HG03060 (cell line): ENCODE data around the gene SIRT7.

Experiments
- ATAC-seq: cut with Tn5 transposase; IDR thresholded peaks from one replicate; pipeline ENCODE4 v1.9.1; 2021; ENCODE audit warnings: low read depth, moderate number of reproducible peaks; ENCODE audit not compliant: unreplicated experiment

The SIRT7 gene

GRCh38 chr17:81907219-81908145 lies 10.5 kb downstream of the SIRT7 start:
- no peak for ATAC-seq

DNA sequence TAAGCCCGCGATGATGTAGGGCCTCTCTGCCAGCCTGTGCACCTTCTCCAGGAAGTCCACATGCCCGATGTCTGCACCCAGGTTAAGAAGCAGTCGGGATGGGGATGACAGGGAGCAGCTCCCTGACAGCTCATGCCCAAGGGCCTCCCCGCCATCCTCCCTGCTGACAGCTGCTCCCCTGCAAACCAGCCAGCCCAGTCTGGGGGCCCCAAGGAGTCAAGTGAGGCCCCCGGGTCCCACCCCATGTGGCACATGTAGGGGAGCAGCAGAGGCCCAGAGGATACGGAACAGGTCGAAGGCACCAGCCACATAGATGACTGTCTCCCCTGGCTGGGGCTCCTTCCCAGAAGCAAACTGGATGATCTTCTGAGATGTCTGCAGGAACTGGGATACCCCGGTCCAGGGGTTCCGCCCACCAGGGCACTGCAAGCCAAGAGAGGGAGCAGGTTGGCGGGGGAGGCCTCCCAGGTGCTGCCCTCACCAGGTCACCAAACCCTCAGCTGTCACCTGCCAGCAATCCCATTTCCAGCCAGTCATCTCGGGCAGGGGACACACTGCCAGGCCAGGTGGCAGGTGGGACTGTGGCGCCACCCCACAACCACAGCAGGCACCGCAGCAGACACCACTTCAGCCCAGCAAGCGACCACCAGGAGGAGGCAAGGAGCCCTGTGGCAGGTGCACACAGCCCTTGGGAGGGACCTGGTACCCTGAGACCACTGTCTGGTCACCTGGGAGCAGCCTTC lies 11.3 kb downstream of the SIRT7 start:
- ATAC-seq, result no peak

DNA sequence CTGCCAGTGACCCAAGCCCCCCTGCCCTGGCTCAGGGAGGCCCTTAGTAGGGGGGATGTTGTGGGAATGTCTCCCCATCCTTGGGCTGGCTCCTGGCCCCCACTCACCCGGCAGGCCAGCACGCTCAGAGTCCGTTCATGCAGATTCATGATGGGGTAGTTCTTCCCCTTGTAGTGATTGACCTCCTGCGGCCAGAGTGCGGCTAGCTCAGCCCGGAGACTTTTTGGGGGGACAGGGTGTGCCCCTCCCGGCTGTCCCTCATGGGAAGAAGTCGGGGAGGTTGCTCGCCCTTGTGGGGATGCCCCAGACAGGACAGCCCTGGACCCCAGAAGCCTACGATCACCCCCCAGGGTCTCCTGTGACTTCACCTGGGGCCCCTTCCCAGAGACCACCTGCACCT lies 12.0 kb downstream of the SIRT7 start:
- ATAC-seq, result no peak

GRCh38 chr17:81905424-81905875 lies 12.5 kb downstream of the SIRT7 start:
- ATAC-seq, result no peak

- ATAC-seq, result no peak
Observed at GRCh38 chr17:81904600-81905423, 13.2 kb downstream of the SIRT7 start.

DNA sequence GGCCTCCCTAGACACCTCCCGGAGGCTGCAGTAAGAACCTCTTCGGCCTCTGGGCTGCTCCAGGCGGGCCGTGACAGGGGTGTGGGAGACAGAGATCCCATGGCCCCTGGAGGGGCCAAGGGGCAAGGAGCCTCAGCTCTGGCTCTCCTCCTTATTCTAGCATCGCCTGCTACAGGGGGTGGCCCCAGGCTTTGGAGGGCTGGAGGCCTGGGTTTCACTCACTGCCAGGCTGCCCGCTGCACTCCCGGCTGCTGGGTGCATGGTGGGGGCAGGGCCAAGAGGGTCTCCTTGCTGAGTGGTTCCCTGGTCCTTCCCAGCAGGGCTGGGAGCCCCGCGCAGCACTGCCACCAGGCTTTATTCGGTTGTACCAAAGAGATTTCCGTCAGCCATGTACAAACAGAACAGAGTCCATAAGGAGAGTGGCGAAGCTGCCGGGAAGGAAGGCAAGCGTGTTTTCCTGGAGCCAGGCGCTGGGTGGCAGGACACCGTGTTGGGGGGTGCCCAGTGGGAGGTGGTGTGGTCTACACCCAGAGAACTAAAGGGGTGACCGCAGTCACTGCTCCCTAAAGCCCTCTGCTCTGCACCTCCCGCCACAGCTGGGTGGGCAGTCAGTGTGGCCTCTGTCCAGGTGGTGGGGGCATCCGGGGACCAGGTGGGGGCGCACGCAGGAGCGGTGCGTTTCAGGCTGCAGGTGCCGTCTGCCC lies 13.9 kb downstream of the SIRT7 start:
- ATAC-seq, result no peak

- ATAC-seq, result no peak
Observed at GRCh38 chr17:81903415-81903831, 14.6 kb downstream of the SIRT7 start.

GRCh38 chr17:81902653-81903414 lies 15.1 kb downstream of the SIRT7 start:
- ATAC-seq, result no peak

- ATAC-seq, result no peak
Observed at GRCh38 chr17:81902023-81902652, 15.8 kb downstream of the SIRT7 start, which contains the start of gene NPB. Gene NPB (plus strand): TSS chr17:81902238. CDS start chr17:81902278, 40 bp downstream.

DNA sequence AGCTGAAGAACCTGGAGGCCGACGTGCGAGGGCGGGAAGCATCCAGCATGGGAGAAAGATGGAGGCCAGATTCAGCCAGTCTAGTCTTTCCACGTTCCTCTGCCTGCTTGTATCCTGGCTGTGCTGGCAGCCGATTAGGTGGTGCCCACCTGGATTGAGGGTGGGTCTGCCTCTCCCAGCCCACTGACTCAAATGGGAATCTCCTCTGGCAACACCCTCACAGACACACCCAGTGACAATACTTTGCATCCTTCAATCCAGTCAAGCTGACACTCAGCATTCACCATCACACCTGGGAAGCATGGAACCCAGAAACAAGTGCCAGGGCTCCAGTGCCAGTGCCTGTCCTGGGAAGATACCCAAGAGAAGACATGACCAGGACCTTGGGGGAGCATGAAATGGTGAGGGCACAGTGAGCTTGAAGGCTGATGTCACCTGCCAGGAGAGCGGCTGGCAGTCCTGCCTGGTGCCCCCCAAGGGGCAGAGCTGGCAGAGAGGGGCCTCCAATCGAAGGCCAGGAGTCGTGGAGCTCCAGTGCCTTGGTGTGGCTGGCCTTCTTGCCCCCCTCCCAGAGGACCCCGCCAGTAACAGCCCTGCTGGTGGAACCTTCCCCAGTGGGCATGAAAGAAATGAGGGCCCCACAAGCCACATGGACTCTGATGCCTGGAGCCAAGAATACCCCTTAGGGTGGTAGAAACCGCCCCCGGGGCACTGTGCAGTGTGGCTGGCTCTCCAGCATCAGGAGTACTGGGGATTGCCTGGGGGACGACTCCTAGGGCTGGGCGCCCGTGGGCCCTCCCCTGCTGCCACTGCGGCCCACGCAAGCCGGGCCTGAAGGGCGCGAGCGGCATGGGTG lies 16.6 kb downstream of the SIRT7 start:
- no peak for ATAC-seq

DNA sequence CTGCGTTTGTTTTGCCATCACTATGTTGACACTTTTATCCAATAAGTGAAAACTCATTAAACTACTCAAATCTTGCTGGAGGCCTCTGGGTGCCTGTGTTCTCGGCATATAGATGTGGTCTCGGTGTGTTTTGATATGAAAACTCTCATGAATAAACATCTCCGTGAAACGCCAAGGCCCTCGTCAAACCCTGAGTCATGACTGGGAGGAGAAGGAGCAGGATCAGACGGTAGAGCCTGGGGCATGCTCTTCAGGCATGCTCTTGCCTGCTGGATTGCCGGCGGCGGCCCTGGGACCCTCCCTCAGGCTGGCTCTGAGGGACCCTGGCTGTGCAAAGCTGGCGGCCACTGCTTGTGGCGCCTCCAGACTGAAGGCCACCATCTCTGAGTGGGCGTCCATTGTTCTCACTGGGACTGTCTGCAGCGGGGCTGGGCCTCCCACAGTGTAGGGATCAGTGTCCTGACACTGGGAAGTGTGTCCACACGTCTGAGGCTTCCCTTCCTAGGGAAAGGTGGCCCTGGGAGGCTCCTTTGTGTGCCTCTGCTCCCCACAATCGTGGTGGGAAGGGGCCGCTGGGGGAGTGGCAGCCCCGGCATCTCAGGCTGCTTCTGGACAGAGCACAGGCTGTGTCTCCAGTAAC lies 17.7 kb downstream of the SIRT7 start:
- ATAC-seq, result no peak

GRCh38 chr17:81899514-81900166 lies 18.3 kb downstream of the SIRT7 start:
- no peak for ATAC-seq

DNA sequence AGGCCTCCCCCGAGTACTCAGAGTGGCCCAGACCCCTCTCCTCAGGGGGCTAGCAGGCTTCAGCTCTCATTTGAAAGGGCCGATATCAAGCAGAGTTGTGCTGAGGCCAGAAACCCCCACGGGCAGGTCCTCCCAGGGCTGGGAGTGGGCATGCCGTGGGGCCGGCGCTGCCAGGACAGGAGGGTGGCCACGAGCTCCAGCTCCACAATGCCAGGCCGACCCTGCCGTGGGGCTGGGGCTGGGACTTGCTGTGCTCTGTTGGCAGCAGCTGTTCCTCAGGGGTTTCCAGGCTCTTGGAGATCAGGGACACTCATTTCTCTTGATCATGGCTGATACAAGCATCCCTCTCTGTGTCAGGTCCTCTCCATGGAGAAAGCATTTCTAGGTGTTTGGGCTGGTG lies 19.1 kb downstream of the SIRT7 start:
- ATAC-seq, result no peak

GRCh38 chr17:81898029-81898866 lies 19.7 kb downstream of the SIRT7 start:
- ATAC-seq, result no peak

- no peak for ATAC-seq
Observed at GRCh38 chr17:81895400-81895799, 22.6 kb downstream of the SIRT7 start.

DNA sequence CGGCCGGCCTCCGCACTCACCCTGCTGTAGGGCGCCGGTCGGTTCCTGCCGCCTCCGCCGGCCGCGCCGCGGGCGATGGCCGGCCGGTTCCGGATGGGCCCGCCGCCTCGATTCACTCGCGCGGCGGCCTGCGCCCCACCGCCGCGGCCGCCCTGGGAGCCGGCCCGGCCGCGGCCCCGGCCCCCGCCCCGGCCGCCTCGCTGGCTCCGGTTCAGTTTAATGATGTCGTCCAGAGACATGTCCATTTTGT lies 26.7 kb downstream of the SIRT7 start:
- no peak for ATAC-seq
